ENCODE results near the gene ZNF831. TPM values are rescaled to one million over a fixed set of nuclear protein-coding genes. Genes with fewer than 3 reads are reported as not detected.

Gene ZNF831
- total RNA-seq, 1 donor from 2014 or later: 1.0 TPM

DNA sequence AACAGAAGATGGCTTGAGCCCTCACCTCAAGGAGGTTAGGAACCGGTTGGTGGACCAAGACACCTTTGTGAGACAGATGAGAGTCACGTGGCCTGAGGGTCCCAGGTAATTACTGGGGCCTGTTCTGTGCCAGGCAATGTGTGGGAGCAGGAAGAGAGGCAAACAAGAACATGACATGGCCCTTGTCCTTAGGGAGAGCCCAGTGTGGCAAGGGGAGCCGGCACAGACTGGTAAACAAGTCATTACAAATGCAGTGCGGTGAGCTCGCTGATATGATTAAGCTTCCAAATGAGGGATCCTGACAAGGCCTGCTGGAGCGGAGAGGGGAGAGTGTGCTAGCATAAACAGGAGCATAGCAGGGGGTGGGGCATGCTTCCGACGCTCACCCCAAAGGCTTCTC is 55.6 kb downstream of the ZNF831 start:
- no peak for DNase-seq
- no peak for ATAC-seq
- no peak overlapping the region for H3K4me3 ChIP-seq
- H3K9me3 ChIP-seq: no peaks in the 10 kb centered on the region
- H3K27me3 ChIP-seq (ENCODE audit: low read depth): peaks cover 29% of the 10 kb centered on the region
- H3K36me3 ChIP-seq: no peaks in the 10 kb centered on the region
- no peak overlapping the region for H3K27ac ChIP-seq
- TF ChIP-seq, protein P1, sequence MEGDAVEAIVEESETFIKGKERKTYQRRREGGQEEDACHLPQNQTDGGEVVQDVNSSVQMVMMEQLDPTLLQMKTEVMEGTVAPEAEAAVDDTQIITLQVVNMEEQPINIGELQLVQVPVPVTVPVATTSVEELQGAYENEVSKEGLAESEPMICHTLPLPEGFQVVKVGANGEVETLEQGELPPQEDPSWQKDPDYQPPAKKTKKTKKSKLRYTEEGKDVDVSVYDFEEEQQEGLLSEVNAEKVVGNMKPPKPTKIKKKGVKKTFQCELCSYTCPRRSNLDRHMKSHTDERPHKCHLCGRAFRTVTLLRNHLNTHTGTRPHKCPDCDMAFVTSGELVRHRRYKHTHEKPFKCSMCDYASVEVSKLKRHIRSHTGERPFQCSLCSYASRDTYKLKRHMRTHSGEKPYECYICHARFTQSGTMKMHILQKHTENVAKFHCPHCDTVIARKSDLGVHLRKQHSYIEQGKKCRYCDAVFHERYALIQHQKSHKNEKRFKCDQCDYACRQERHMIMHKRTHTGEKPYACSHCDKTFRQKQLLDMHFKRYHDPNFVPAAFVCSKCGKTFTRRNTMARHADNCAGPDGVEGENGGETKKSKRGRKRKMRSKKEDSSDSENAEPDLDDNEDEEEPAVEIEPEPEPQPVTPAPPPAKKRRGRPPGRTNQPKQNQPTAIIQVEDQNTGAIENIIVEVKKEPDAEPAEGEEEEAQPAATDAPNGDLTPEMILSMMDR (IDR thresholded peaks at IDR 0.05): no peak
- intact Hi-C loops (cut with DNase I): no loop called here
- H3K4me1 ChIP-seq: peaks cover 21% of the 10 kb centered on the region

DNA sequence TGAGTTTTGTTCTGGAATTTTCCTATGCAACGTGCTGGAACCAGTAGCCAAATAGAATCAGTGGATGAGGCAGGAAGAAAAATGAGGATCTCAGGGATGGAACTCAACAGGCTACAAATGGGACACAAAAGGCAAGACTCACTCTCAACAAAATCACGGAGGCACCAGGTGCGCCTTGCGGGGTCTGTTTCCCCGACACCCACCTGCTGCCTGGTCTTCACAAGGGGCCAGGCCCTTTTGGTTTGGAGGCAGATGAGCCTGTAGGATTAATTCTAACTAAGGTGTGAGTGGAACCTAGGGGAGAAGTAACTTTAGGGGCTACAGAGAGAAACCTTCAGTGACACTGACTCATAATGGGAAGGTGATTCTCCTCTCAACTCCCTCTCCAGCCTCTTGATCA is 56.5 kb downstream of the ZNF831 start:
- ATAC-seq (no peak), DNase-seq (no peak)
- no peaks in the 10 kb centered on the region for H3K36me3 ChIP-seq
- intact Hi-C loops (cut with DNase I): loop anchor here (5.0 to 10.0 kb wide), 2 partner anchors 135 to 348 kb away; no protein-coding TSS in a partner anchor
- TF ChIP-seq, protein P1 (IDR thresholded peaks at IDR 0.05): no peak
- H3K4me1 ChIP-seq: peaks cover 21% of the 10 kb centered on the region
- no peak overlapping the region for H3K27ac ChIP-seq
- H3K4me3 ChIP-seq: no peak overlapping the region
- H3K9me3 ChIP-seq: no peaks in the 10 kb centered on the region
- peaks cover 38% of the 10 kb centered on the region for H3K27me3 ChIP-seq (ENCODE audit: low read depth)

DNA sequence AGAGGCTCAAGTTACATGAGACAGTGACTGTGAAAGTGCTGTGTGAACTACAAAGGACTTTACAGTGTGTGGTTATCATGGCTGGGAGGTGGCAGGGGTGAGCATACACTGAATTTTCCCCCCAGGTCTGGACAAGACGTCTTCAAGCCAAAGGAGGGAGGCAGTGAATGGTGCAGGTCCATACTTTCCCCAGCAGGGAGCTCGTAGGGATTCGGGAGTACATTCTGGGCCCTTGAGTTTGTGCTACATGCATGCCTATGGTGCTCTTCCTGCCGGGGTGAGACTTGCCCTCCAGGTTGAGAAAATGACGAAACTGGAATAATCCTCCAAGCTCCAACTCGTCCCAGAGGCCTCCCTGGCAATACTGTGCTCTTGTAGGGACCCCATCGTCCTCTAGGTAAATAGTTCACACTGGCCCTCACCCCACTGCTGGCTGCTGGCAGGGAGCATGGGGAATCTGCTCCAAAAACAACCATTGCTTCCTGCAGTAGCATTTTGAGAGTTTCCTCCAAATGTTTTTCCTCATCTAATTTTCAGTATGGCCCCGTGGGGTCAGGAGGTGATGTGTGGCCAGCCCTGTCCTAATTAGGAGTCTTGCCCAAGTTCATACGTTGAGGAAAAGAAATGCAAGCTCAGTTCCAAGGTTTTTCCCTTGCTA is 57.6 kb downstream of the ZNF831 start:
- ATAC-seq: no peak

DNA sequence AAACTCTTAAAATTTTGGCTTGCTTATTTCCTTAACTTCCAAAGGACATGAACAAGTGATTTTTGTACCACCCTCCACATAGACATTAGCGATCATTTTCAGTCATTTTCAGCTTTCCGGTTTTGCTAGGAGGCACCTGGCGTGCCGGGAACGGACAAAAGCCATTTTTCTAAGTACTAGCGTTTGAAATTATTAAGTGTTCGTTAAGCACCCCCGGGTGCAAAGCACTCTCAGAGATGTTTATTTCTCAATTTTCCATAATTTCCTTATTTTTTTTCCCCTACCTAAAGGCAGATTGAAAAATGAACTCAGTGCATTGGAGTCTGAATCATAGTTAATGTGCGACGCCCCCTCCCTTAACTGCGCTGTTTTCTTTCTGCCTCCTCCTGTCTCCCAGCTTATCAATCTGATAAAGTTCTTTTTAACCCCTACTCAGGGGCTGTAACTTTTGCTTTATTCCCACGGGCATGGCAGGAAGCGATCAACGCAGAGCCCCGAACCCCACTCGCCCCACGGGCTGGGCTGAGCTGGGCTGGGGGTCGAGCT is 58.2 kb downstream of the ZNF831 start:
- Histone ChIP-seq H3K4me3 (peak overlapping the region; percentile 59), H3K27me3 (ENCODE audit: low read depth) (peaks cover 47% of the 10 kb centered on the region), H3K4me1 (peaks cover 21% of the 10 kb centered on the region), H3K9me3 (no peaks in the 10 kb centered on the region), H3K36me3 (no peaks in the 10 kb centered on the region), H3K27ac (no peak overlapping the region)
- intact Hi-C loops (cut with DNase I): loop anchor here (5.0 to 10.0 kb wide), 2 partner anchors 137 to 349 kb away; no protein-coding TSS in a partner anchor
- ATAC-seq (no peak), DNase-seq (no peak)
- TF ChIP-seq, protein P1 (IDR thresholded peaks at IDR 0.05): no peak

More for the DNA sequence above, 57.6 kb downstream of the ZNF831 start:
- H3K36me3 ChIP-seq: no peaks in the 10 kb centered on the region
- intact Hi-C loops (cut with DNase I): loop anchor here (5.0 to 10.0 kb wide), 2 partner anchors 136 to 349 kb away; no protein-coding TSS in a partner anchor
- H3K4me1 ChIP-seq: peaks cover 21% of the 10 kb centered on the region
- TF ChIP-seq, protein P1 (IDR thresholded peaks at IDR 0.05): no peak
- no peaks in the 10 kb centered on the region for H3K9me3 ChIP-seq
- no peak overlapping the region for H3K4me3 ChIP-seq
- H3K27ac ChIP-seq: no peak overlapping the region
- DNase-seq: no peak
- peaks cover 47% of the 10 kb centered on the region for H3K27me3 ChIP-seq (ENCODE audit: low read depth)

DNA sequence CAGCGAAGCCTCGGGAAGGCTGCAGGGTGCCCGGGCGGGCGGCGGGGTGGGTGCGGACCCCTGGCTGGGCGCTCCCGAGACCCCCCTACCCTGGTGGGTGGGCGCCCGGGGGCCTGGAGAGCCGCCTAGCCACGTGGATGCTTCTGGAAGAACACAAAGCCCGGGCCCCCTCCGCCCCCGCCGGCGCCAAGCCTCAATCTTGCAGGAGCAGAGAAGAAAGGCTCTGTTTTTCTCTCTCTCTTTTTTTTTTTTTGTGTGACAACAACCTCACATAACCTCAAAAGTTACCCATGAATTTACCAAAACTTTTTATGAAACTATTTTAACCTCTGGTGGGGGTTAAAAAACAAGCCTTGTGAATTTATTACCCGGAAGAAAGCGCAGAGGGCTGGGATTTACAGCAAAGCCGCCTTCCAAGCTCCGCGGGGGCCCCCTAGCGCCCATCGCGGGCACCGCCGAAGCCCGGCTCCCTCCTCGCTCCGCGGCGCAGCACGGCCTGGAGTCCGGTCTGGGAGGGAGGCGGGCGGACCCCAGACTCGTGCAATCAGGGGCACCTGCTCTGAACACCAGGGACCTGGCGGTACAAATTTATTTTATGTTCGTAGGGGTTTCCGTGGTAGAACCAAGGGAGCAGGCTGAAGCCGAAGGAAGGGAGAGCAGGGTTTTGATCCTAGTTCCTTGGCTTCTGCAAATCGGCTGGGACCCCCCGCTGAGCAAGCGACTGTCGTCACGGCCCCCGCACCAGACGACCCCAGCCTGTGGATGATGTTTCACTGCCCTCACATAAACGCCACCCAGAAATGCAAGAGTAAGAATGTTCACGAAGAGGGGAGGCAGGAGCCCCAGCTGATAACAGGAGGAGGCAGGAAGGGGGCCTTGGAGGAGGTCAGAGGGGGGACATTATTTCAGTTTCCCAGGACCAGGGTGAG is 58.9 kb downstream of the ZNF831 start:
- intact Hi-C loops (cut with DNase I): loop anchor here (5.0 to 10.0 kb wide), 2 partner anchors 138 to 350 kb away; no protein-coding TSS in a partner anchor
- DNase-seq: peak; percentile 88
- Histone ChIP-seq H3K27me3 (ENCODE audit: low read depth) (peaks cover 47% of the 10 kb centered on the region), H3K27ac (no peak overlapping the region), H3K36me3 (no peaks in the 10 kb centered on the region), H3K9me3 (no peaks in the 10 kb centered on the region), H3K4me3 (peak overlapping the region; percentile 59), H3K4me1 (peaks cover 21% of the 10 kb centered on the region)
- TF ChIP-seq, protein P1 (IDR thresholded peaks at IDR 0.05): peak; percentile 95
- peak; percentile 95 to 98 for ATAC-seq
